NCI-H2171 (cell line): ENCODE measurements around the gene CHRM2.

Experiments used
- DNase-seq: peaks from one replicate; lab custom pipeline; 2025; lab: John Stamatoyannopoulos, UW

CHRM2 gene

GRCh38 chr7:136958016-136958415 is 89.6 kb downstream of the CHRM2 start:
- DNase-seq: no peak

DNA sequence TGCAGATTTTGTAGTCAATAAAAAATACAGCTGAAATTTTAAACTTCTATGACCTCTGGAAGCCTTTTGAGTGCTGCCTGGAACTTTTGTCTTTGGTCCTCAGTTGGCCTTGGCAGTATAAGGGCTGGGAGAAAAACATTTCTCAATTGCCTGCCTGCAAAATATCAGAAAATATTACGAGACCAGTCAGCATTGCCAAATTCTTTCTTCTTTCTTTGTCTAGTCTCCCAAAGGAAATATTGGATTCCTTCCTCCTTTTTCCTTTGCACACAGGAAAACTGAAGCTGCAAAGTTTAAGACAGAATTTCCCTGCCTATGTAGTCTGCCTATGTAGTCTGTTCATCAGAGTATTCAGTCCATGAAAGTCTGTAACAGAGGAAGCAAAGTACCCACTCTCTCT is 95.9 kb downstream of the CHRM2 start:
- DNase-seq: no peak

DNA sequence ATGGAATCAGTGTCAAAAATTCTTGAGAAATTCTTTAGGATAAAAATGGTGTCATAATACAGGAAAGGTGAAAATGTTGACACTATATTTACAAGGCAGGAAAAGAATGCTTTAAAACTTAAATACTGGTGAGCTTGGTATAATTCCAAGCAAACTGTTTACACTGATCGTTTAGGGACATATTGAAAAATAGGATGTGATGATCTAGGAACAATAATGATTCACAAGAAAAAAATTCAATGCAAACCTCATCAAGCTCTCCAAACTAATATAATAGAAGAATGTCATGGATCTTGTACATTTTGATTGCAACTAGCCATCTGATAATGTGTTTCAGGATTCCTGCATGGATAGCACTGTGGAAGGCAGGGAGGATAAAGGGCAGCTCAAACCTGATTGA is 98.4 kb downstream of the CHRM2 start:
- DNase-seq: no peak

GRCh38 chr7:136969761-136970160 is 101.3 kb downstream of the CHRM2 start:
- DNase-seq: no peak

DNA sequence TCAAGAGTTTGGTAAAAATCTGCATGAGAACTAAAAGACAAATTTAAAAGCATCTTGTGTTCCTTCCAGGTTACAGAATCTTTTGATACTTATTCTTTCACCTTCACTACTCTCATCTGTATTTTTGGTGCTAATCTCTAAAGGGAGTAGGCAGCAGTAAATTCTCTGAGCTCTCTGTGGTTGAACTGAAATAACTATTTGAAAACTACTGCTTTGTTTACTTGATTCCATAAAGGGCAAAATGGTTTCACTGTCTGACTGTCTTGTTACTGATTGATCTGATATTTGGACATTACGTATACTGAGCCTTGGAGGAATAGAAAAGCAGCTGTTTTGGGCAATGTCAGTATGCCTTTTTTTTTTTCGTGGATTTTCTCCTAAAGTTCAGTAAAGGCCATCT is 103.3 kb downstream of the CHRM2 start:
- DNase-seq: no peak

DNA sequence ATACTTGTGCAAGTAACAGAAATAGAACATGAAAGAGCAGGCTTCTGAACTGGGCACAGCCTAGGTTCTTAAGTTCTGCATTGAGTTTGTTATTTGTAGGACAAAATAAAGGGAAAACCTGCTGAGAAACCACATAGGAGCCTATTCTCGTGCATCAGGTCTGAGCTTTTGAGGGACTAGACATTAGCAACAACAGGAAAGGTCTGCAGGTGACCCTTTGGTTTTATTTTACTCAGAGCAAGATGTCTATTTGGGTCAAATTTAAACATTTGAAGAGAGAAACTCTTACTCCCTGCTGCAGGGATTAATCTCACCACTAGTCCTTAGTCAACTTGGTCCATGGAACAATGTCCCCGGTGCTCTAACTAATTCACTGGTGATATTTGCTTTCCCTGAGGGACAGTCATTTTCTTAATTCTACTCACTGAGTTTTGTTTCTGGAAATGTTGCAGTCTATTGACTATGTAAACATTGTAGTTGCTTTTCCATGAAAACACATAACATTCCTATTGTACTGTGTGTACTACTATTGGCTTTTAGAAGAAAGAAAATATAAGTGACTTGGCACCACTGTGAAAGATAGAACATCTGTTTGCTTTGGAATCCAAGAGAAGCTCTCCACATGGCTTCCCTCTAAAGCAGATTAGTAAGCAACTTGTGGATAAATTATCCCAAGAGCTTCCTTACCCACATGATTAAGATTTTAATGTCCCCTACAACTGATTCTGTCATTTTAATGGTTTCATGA is 108.2 kb downstream of the CHRM2 start:
- DNase-seq: no peak

- no peak for DNase-seq
These were observed 124.9 kb downstream of the CHRM2 start for GRCh38 chr7:136993377-136993776.

- no peak for DNase-seq
These were observed 129.3 kb downstream of the CHRM2 start for GRCh38 chr7:136997735-136998134.

DNA sequence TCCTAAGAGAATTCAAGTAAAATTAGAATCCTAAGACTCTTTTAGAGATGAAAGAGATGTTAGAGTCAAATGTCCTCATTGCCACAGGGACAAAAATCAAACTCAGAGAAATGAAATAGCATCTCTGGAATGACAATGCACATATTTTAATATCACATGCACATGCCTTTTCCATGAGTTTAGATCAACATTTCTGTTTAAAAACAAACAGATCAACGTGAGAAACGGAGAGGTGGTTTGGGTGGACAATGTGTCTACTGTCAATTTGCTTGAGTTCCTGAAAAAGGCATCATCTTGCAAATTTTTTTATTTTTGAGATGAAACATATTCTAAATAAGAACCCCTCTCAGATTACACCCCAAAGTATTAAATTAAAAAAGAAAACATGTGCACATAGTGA is 130.0 kb downstream of the CHRM2 start:
- no peak for DNase-seq

DNA sequence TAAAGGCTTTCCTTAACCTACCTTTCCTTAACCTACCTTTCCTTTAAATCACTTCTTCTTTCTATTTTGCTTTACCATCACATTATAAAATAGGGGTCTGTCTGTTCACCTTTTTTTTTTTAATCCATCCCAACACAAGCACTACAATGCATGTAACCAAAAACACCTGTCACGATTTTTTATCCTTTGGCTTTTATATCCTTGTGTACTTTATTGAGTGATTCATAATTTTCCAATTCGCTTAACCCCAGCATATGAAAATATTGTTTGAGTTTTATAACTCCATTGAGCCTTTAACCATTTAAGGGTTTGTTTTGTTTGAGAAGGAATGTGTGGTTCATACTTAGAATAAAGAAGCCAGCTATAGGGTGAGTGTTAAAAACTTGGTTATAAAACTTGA is 132.2 kb downstream of the CHRM2 start:
- no peak for DNase-seq

- DNase-seq: no peak
These were observed 132.6 kb downstream of the CHRM2 start for GRCh38 chr7:137001041-137001440.

DNA sequence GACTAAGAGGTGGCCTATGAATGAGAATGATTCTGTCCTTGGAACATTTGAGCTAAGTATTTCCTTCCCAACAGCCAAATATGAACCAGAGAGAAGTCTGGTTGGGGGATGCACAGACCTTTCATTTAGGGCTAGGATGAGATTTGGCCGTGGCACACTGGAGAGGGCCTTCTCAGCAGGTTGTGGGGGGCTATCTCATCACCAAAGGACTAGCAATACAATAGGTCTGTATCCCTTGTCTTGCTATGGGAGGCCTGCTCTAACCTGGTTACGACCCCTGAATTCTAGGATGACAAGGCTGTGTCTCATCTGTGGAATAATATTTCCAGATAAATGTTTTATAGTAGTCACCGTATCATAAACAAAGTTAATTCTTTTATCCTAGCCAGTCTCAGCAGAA is 133.0 kb downstream of the CHRM2 start:
- DNase-seq: no peak

GRCh38 chr7:137003086-137003485 is 134.6 kb downstream of the CHRM2 start:
- no peak for DNase-seq

DNA sequence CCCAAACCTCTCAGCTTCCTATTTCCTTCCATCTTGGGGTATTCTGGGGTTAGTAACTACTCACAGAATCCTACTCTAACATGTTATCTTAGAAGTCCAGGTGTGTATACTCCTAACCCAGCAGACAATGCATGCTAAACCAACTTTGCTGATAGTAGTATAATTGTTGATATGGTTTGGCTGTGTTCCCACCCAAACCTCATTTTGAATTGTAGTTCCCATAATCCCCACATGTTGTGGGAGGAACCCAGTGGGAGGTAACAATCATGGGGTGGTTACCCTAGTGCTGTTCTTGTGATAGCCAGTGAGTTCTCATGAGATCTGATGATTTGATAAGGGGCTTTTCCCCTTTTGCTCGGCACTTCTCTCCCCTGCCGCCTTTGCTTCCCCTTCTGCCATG is 135.1 kb downstream of the CHRM2 start:
- no peak for DNase-seq

- no peak for DNase-seq
These were observed 137.4 kb downstream of the CHRM2 start for GRCh38 chr7:137005873-137006272.

- no peak for DNase-seq
These were observed 137.8 kb downstream of the CHRM2 start for GRCh38 chr7:137006293-137006692.

- no peak for DNase-seq
These were observed 138.7 kb downstream of the CHRM2 start for GRCh38 chr7:137007001-137007694.

GRCh38 chr7:137009404-137009803 is 141.0 kb downstream of the CHRM2 start:
- DNase-seq: no peak

- DNase-seq: no peak
These were observed 146.6 kb downstream of the CHRM2 start for GRCh38 chr7:137015015-137015414.

DNA sequence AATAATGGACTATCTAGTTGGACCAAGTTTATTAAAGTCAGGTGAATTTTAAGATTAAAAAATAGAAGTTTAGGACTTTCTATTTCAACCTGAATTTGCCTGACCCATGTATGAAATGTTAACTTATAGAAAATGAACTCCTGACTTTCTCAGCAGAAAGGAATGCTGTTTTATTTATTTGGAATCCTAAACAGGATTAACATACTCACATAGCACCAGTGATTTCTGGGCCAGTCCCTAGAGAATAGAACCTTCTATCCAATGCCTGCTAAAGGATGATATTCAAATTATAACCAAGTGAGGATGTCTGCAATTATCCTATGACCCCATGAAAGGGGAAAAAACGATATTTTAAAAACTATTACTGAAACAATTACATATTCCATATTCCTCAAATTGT is 148.8 kb downstream of the CHRM2 start:
- no peak for DNase-seq

DNA sequence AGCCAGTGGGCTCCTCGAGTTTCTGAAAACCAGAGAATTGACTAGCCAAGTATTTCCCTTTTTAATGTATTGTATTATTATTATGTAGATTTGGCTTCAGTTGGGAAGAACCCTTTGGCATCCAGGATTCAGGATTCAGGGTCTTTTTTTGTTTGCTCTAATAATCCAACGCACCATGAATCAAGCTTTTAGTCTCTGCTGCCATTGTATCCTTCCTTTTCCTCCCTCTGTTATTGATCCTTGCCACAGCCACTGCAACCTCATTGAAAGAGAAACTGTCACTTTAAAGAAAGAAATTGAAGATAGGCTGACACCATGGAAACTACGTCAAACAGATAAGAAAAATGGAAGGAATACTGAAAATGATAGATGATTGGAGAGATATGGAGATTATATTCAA is 150.0 kb downstream of the CHRM2 start:
- no peak for DNase-seq

- no peak for DNase-seq
These were observed 151.9 kb downstream of the CHRM2 start for GRCh38 chr7:137020351-137020750.

GRCh38 chr7:137025469-137026175 is 157.2 kb downstream of the CHRM2 start:
- DNase-seq: no peak
